AG09309 (cell line): ENCODE data around the gene SGSM1.

Experiments used
- DNase-seq: peaks from one replicate; pipeline ENCODE4 v3.0.0-alpha.2; 2010; ENCODE audit warnings: low read depth
- H3K4me3 ChIP-seq: 2 replicates; pipeline ENCODE4 v1.5.1; 2011; ENCODE audit warnings: mild to moderate bottlenecking, low read depth, low read length, moderate library complexity; ENCODE audit not compliant: control insufficient read depth
- CTCF ChIP-seq: IDR thresholded peaks from 2 replicates; pipeline ENCODE4 v1.5.1; 2011; ENCODE audit warnings: mild to moderate bottlenecking, low read depth, low read length, inconsistent platforms; ENCODE audit not compliant: insufficient read depth, control insufficient read depth; ENCODE audit errors: missing control alignments

Gene SGSM1

GRCh38 chr22:24763872-24764485 is 42.0 kb upstream of the SGSM1 start:
- no peak for TF ChIP-seq CTCF
- DNase-seq, result no peak
- no peak overlapping the region for H3K4me3 ChIP-seq

GRCh38 chr22:24765166-24765565 is 40.8 kb upstream of the SGSM1 start:
- TF ChIP-seq CTCF, result no peak
- no peak for DNase-seq
- H3K4me3 ChIP-seq, result no peak overlapping the region

GRCh38 chr22:24768537-24769374 is 37.3 kb upstream of the SGSM1 start:
- peak; percentile 66 for TF ChIP-seq CTCF
- H3K4me3 ChIP-seq, result no peak overlapping the region
- DNase-seq, result no peak

GRCh38 chr22:24772493-24773220 is 33.4 kb upstream of the SGSM1 start:
- no peak for DNase-seq
- peak; percentile 50 for TF ChIP-seq CTCF
- H3K4me3 ChIP-seq, result no peak overlapping the region

- no peak for DNase-seq
- no peak overlapping the region for H3K4me3 ChIP-seq
- TF ChIP-seq CTCF, result no peak
These were observed 30.1 kb upstream of the SGSM1 start for GRCh38 chr22:24775769-24776492.

- TF ChIP-seq CTCF, result no peak
- DNase-seq, result no peak
- no peak overlapping the region for H3K4me3 ChIP-seq
These were observed 29.5 kb upstream of the SGSM1 start for GRCh38 chr22:24776525-24776924.
